ENCODE data around the gene LUZP1. TPM values are rescaled to one million over a fixed set of nuclear protein-coding genes. Genes with fewer than 3 reads are reported as not detected.

The LUZP1 gene
- total and polyA plus RNA-seq, 10 of the 15 experiments (the other 5 are each of a cell fraction or from before 2014, with no cell fraction given): 11.3 to 28.2 (median 17.3) TPM

GRCh38 chr1:23171181-23171755 lies 2.6 kb upstream of the LUZP1 start (continued):
- TF ChIP-seq ZBTB4 (CRISPR knock-in tag; IDR thresholded peaks at IDR 0.05): no peak
- TF ChIP-seq RUNX3 (IDR thresholded peaks at IDR 0.05; ENCODE audit: low read length): no peak
- TF ChIP-seq MLLT1 (IDR thresholded peaks at IDR 0.05): no peak
- no peak for TF ChIP-seq IKZF2 (IDR thresholded peaks at IDR 0.05)
- TF ChIP-seq RELB (IDR thresholded peaks at IDR 0.05; ENCODE audit: low read depth): no peak
- TF ChIP-seq USF1 (IDR thresholded peaks at IDR 0.05; ENCODE audit: borderline replicate concordance, extremely low read length, insufficient read depth, low read depth, low read length): no peak
- TF ChIP-seq ZBTB40 (IDR thresholded peaks at IDR 0.05; ENCODE audit: borderline replicate concordance): no peak
- no peak for TF ChIP-seq ZNF384 (IDR thresholded peaks at IDR 0.05; ENCODE audit: borderline replicate concordance, low read depth, low read length)

Measured in GM12878 (cell line).